T-cell (primary cell): ENCODE results near the gene ZNF429. TPM values are rescaled to one million over a fixed set of nuclear protein-coding genes. Genes with fewer than 3 reads are reported as not detected.

Experiments
- ATAC-seq, 4 experiments: fragments of 200-7000 bp in 3 of 4; fragments of 150-1000 bp in 1 of 4; cut with Tn5 transposase; replicated peaks in 1 of 4; 1 replicate in 3 of 4; 2 replicates in 1 of 4; pipeline ENCODE4 v1.10.0; 2021; ENCODE audit warnings: moderate library complexity in 3 of 4, mild to moderate bottlenecking in 2 of 4, moderate number of reproducible peaks in 1 of 4
- CTCF ChIA-PET, 2 donors: fragments of 300-600 bp; sonication (Branson Sonifier 250); formaldehyde crosslinking; loops; one replicate each; lab custom pipeline; 2022; ENCODE audit warnings: antibody characterized with exemption in 2 of 2; lab: Charles Lee
- POLR2A ChIA-PET, 2 donors: fragments of 300-600 bp; sonication (Branson Sonifier 250); formaldehyde crosslinking; loops; one replicate each; lab custom pipeline; 2022; ENCODE audit warnings: antibody characterized with exemption in 2 of 2; lab: Charles Lee
- DNase-seq, 35 experiments: peaks; one replicate each; pipeline versions ENCODE4 v3.0.0 to v3.0.0-alpha.2; 2013 to 2023
- H3K27ac ChIP-seq: one replicate; pipeline ENCODE4 v1.5.1; 2013; ENCODE audit warnings: low read length
- H3K27me3 ChIP-seq, 2 experiments: replicated peaks in 1 of 2; 1 replicate in 1 of 2; 2 replicates in 1 of 2; pipeline versions ENCODE4 v1.6.1 to v1.7.0; 2013; ENCODE audit warnings: low read length in 1 of 2, mixed read lengths in 1 of 2; ENCODE audit not compliant: control insufficient read depth in 2 of 2, insufficient read depth in 2 of 2; ENCODE audit errors: extremely low read depth in 1 of 2
- H3K36me3 ChIP-seq, 2 donors: 1 replicate in 1 of 2; 2 replicates in 1 of 2; pipeline versions ENCODE4 v1.6.1 to v1.7.0; 2013; ENCODE audit warnings: low read length in 1 of 2; ENCODE audit not compliant: control insufficient read depth in 2 of 2, insufficient read depth in 1 of 2; ENCODE audit errors: extremely low read depth in 1 of 2
- H3K4me1 ChIP-seq, 2 experiments: 1 replicate in 1 of 2; 2 replicates in 1 of 2; pipeline versions ENCODE4 v1.6.1 to v1.7.0; 2013; ENCODE audit warnings: low read length in 2 of 2, mixed read lengths in 1 of 2; ENCODE audit not compliant: insufficient read depth in 2 of 2, control insufficient read depth in 1 of 2; ENCODE audit errors: extremely low read depth in 1 of 2
- H3K4me3 ChIP-seq, 2 donors: 1 replicate in 1 of 2; 2 replicates in 1 of 2; pipeline versions ENCODE4 v1.5.1 to v1.7.0; 2013; ENCODE audit warnings: mild to moderate bottlenecking in 2 of 2, low read length in 1 of 2, moderate library complexity in 1 of 2; ENCODE audit not compliant: control insufficient read depth in 1 of 2; ENCODE audit errors: extremely low read depth in 1 of 2
- H3K9me3 ChIP-seq: 2 replicates; pipeline ENCODE4 v1.7.0; 2013
- H3K27ac Mint-ChIP-seq, 2 donors: one replicate each; pipeline ENCODE4 v1.8.0; 2020 to 2021; ENCODE audit warnings: mild to moderate bottlenecking in 2 of 2, mixed read lengths in 2 of 2
- H3K27me3 Mint-ChIP-seq, 2 donors: one replicate each; pipeline ENCODE4 v1.8.0; 2021 to 2022; ENCODE audit warnings: mixed read lengths in 2 of 2
- H3K36me3 Mint-ChIP-seq: one replicate; pipeline ENCODE4 v1.8.0; 2021; ENCODE audit warnings: mixed read lengths
- H3K4me1 Mint-ChIP-seq, 3 donors: one replicate each; pipeline ENCODE4 v1.8.0; 2020 to 2022; ENCODE audit warnings: mixed read lengths in 3 of 3, mild to moderate bottlenecking in 1 of 3
- H3K4me3 Mint-ChIP-seq, 3 donors: one replicate each; pipeline ENCODE4 v1.8.0; 2020 to 2022; ENCODE audit warnings: mild to moderate bottlenecking in 3 of 3, mixed read lengths in 3 of 3, moderate library complexity in 3 of 3
- H3K9me3 Mint-ChIP-seq, 3 donors: one replicate each; pipeline ENCODE4 v1.8.0; 2020 to 2022; ENCODE audit warnings: mixed read lengths in 3 of 3
- WGBS: methylation state at CpG from one replicate; pipeline ENCODE4 v1.1.5; 2013; ENCODE audit warnings: missing lambda C conversion rate; ENCODE audit not compliant: insufficient coverage; 5-methylcytosine and 5-hydroxymethylcytosine counted together
- total RNA-seq, 35 experiments: library from RNA in 6 of 35; stranded (reverse) in 6 of 35; fragments of 120-200 nt in 1 of 35; gene quantifications; one replicate each; pipeline versions ENCODE4 v1.2.1 to v1.2.4 and lab custom pipeline; 2013 to 2026

The ZNF429 gene
- total RNA-seq, 5 donors from 2014 or later (not counting 1 experiment from before 2014, with no cell fraction given), result 14.6 to 26.8 (median 24.3) TPM

DNA sequence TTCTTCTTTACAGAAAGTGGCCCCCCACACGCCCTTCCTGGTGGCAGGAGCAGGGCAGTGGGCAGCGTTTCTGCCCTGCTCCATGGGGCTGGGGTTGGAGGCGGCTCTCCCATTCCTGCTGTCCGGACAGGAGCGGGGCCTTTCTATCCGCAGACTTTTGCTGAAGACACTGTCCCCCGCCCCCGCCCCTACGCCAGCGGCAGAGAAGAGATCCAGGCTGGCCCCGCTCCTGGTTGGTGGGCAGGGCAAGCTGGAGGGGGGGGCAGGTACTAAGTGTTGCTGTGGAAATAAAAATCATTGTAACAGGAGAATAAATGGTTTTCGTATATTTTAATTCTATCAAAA lies 81.7 kb downstream of the ZNF429 start:
- peaks cover 2% of the 10 kb centered on the region for H3K36me3 Mint-ChIP-seq
- ChIA-PET POLR2A (no interaction called here), CTCF (no interaction called here)
- Histone ChIP-seq H3K9me3 (no peaks in the 10 kb centered on the region), H3K27me3 (peaks cover 0 to 29% of the 10 kb centered on the region in 2 experiments), H3K4me1 (peaks cover 4 to 45% of the 10 kb centered on the region in 2 experiments), H3K4me3 (peak overlapping the region in 1 of 2 donors; percentile 70), H3K27ac (no peak overlapping the region), H3K36me3 (no peaks in the 10 kb centered on the region)
- H3K9me3 Mint-ChIP-seq, result peaks cover 0 to 7% (median 3%) of the 10 kb centered on the region in 3 donors
- H3K4me3 Mint-ChIP-seq, result peak overlapping the region; percentile 73 to 89 (median 76)
- H3K27me3 Mint-ChIP-seq, result peaks cover 0 to 23% of the 10 kb centered on the region in 2 donors
- H3K4me1 Mint-ChIP-seq, result peaks cover 11 to 41% (median 14%) of the 10 kb centered on the region in 3 donors
- 81% methylated on average over 4 of the region's 12 CpGs for WGBS
- peak overlapping the region; percentile 59 to 71 for H3K27ac Mint-ChIP-seq
- ATAC-seq, result no peak
- no peak for DNase-seq

- DNase-seq (no peak), ATAC-seq (no peak)
- peaks cover 0 to 23% of the 10 kb centered on the region in 2 donors for H3K27me3 Mint-ChIP-seq
- Histone ChIP-seq H3K9me3 (no peaks in the 10 kb centered on the region), H3K27ac (no peak overlapping the region), H3K27me3 (peaks cover 0 to 29% of the 10 kb centered on the region in 2 experiments), H3K4me1 (peaks cover 4 to 42% of the 10 kb centered on the region in 2 experiments), H3K4me3 (no peak overlapping the region), H3K36me3 (no peaks in the 10 kb centered on the region)
- ChIA-PET POLR2A (no interaction called here), CTCF (no interaction called here)
- 76% methylated on average over 4 of the region's 5 CpGs for WGBS
- peaks cover 2% of the 10 kb centered on the region for H3K36me3 Mint-ChIP-seq
- peak overlapping the region in 1 of 2 donors; percentile 39 for H3K27ac Mint-ChIP-seq
- peaks cover 0 to 7% (median 3%) of the 10 kb centered on the region in 3 donors for H3K9me3 Mint-ChIP-seq
- H3K4me3 Mint-ChIP-seq, result peak overlapping the region in 2 of 3 donors; percentile 28 to 89
- H3K4me1 Mint-ChIP-seq, result peaks cover 11 to 39% (median 14%) of the 10 kb centered on the region in 3 donors
These were observed 82.1 kb downstream of the ZNF429 start for GRCh38 chr19:21587549-21587948.

GRCh38 chr19:21588065-21588601 lies 82.7 kb downstream of the ZNF429 start:
- H3K4me3 Mint-ChIP-seq, result peak overlapping the region in 1 of 3 donors; percentile 89
- H3K27ac Mint-ChIP-seq, result peak overlapping the region in 1 of 2 donors; percentile 58
- ChIA-PET CTCF (no interaction called here), POLR2A (no interaction called here)
- H3K4me3 ChIP-seq, result no peak overlapping the region
- ATAC-seq (no peak), DNase-seq (no peak)
- WGBS, result 100% methylated on average over 1 of the region's 7 CpGs
- no peaks in the 10 kb centered on the region for H3K9me3 ChIP-seq
- peaks cover 0 to 23% of the 10 kb centered on the region in 2 donors for H3K27me3 Mint-ChIP-seq
- peaks cover 2% of the 10 kb centered on the region for H3K36me3 Mint-ChIP-seq
- H3K27ac ChIP-seq, result no peak overlapping the region
- peaks cover 0 to 29% of the 10 kb centered on the region in 2 experiments for H3K27me3 ChIP-seq
- peaks cover 4 to 39% of the 10 kb centered on the region in 2 experiments for H3K4me1 ChIP-seq
- peaks cover 11 to 39% (median 14%) of the 10 kb centered on the region in 3 donors for H3K4me1 Mint-ChIP-seq
- H3K9me3 Mint-ChIP-seq, result peaks cover 0 to 7% (median 3%) of the 10 kb centered on the region in 3 donors
- H3K36me3 ChIP-seq, result no peaks in the 10 kb centered on the region

- ChIA-PET CTCF (no interaction called here), POLR2A (interaction anchor here in 1 of 2 donors (0.6 kb wide), 1 partner anchor 83 kb away, joined by 5 read pairs; no protein-coding TSS in a partner anchor)
- no peak overlapping the region for H3K4me3 ChIP-seq
- Mint-ChIP-seq H3K4me3 (no peak overlapping the region), H3K4me1 (peaks cover 2 to 16% (median 3%) of the 10 kb centered on the region in 3 donors), H3K9me3 (no peaks in the 10 kb centered on the region), H3K36me3 (no peaks in the 10 kb centered on the region), H3K27me3 (peaks cover 0 to 14% of the 10 kb centered on the region in 2 donors), H3K27ac (no peak overlapping the region)
- ATAC-seq, result no peak
- H3K36me3 ChIP-seq, result no peaks in the 10 kb centered on the region
- peaks cover 0 to 16% of the 10 kb centered on the region in 2 experiments for H3K27me3 ChIP-seq
- H3K27ac ChIP-seq, result no peak overlapping the region
- no peaks in the 10 kb centered on the region for H3K9me3 ChIP-seq
- no peak for DNase-seq
- WGBS, result 33% methylated on average over 1 of the region's 2 CpGs
- peaks cover 0 to 17% of the 10 kb centered on the region in 2 experiments for H3K4me1 ChIP-seq
These were observed 85.5 kb downstream of the ZNF429 start for GRCh38 chr19:21590867-21591266.

DNA sequence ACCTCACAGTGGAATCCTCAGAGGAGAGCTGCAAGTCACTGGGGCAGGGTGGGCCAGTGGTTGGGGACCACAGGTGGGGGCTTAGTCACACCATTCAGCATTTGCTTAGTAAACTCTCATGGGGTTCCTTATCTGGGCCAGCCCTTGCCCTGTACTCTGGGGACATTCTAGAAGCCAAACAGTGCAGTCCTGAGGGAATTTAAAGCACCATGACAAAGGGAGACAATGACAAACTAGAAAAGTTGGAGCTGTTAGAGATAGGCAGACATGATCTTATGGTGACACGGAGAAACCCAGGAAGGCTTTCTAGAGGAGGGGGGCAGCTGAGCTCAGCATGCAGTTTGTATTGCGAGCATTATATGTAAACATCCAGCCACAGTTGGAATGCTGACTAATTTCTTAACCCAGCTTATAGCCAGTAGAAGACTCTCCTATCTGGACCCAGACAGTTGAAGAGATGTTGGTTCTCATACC lies 87.6 kb downstream of the ZNF429 start:
- no peaks in the 10 kb centered on the region for H3K36me3 ChIP-seq
- Mint-ChIP-seq H3K9me3 (no peaks in the 10 kb centered on the region), H3K4me1 (peaks cover 0 to 6% (median 0%) of the 10 kb centered on the region in 3 donors), H3K27ac (no peak overlapping the region), H3K4me3 (no peak overlapping the region), H3K27me3 (peaks cover 0 to 3% of the 10 kb centered on the region in 2 donors), H3K36me3 (no peaks in the 10 kb centered on the region)
- DNase-seq (no peak), ATAC-seq (no peak)
- WGBS, result no CpG with 5 or more reads among the region's 2 CpGs
- no peak overlapping the region for H3K4me3 ChIP-seq
- POLR2A ChIA-PET, result no interaction called here
- H3K4me1 ChIP-seq, result no peaks in the 10 kb centered on the region
- CTCF ChIA-PET, result no interaction called here
- H3K27me3 ChIP-seq, result no peaks in the 10 kb centered on the region
- no peak overlapping the region for H3K27ac ChIP-seq
- no peaks in the 10 kb centered on the region for H3K9me3 ChIP-seq

- ATAC-seq (no peak), DNase-seq (no peak)
- H3K4me1 Mint-ChIP-seq, result peaks cover 0 to 6% (median 0%) of the 10 kb centered on the region in 3 donors
- Histone ChIP-seq H3K9me3 (no peaks in the 10 kb centered on the region), H3K4me3 (no peak overlapping the region), H3K27ac (no peak overlapping the region), H3K4me1 (no peaks in the 10 kb centered on the region), H3K36me3 (no peaks in the 10 kb centered on the region), H3K27me3 (no peaks in the 10 kb centered on the region)
- no peak overlapping the region for H3K27ac Mint-ChIP-seq
- POLR2A ChIA-PET, result no interaction called here
- no peaks in the 10 kb centered on the region for H3K9me3 Mint-ChIP-seq
- no peak overlapping the region for H3K4me3 Mint-ChIP-seq
- CTCF ChIA-PET, result no interaction called here
- H3K27me3 Mint-ChIP-seq, result peaks cover 0 to 3% of the 10 kb centered on the region in 2 donors
- no CpG with 5 or more reads among the region's 4 CpGs for WGBS
- no peaks in the 10 kb centered on the region for H3K36me3 Mint-ChIP-seq
These were observed 88.1 kb downstream of the ZNF429 start for GRCh38 chr19:21593502-21593901.
